Epithelial cell of proximal tubule (primary cell): Measurements from ENCODE around the gene SYTL4. TPM values are rescaled to one million over a fixed set of nuclear protein-coding genes. Genes with fewer than 3 reads are reported as not detected.
A peak's percentile ranks its signal among the peaks of the same experiment; 100 is the strongest.
"Not testable (repeated sequence)": the region's sequence is repeated elsewhere in the genome, so short reads cannot be mapped to it uniquely, and the experiment has no call there.

Source experiments
- DNase-seq: peaks from one replicate; pipeline ENCODE4 v3.0.0-alpha.2; 2011; ENCODE audit warnings: low read depth
- H3K4me3 ChIP-seq: 2 replicates; pipeline ENCODE4 v1.5.1; 2011; ENCODE audit warnings: low read depth, mild to moderate bottlenecking, low read length
- total RNA-seq: library from RNA; depleted of rRNA; stranded (reverse); fragments of >200 nt; gene quantifications from 2 replicates; pipeline ENCODE4 v1.2.3, GENCODE V29; 2015
- TF ChIP-seq, protein P1 (sequence below): conservative IDR thresholded peaks from 2 replicates; pipeline ENCODE4 v1.5.1; 2012; ENCODE audit warnings: low read depth, mild to moderate bottlenecking, low read length

The SYTL4 gene
- 5.3 and 8.0 TPM in 2 replicates for total RNA-seq

DNA sequence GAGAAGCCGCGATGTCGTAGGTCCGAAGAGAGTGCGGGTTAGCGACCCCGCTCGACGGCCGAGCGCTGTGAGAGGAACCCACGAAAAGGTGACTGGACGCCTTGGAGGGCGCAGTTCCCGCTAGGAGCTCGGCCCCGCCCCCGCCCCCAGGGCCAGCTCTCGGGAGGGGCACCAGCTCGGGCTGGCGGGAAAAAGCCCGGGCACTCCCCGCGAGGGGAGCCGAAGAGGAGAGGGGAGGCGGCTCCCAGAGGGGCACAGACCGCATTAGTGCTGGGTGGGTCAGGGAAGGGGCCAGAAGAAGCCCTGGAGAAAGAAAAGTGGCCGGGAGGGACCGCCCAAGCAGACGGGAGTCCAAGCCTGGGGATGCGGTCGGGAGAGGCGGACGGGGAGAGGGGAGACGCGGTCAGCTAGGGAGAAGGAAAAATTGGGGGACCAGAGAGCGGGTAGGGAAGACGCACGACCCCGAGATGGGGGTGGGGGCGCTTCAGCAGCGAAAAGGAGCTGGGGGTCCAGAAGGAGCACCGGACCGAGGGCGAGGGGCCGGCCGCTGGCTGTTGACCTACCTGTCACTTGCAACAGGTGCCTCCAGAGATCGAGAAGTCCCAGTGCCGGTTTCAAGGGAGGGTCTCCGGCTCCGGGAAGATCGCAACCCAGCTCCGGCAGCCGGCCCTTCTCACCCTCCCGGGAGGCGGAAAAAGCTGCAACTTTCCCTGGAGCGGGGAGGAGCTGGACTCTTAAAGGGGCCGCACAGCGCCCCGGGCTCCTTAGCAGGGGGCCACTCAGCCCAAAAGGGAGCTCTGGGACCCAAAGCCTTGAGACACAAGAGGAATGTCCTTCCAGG, at the start of gene SYTL4:
TSS of gene SYTL4 (minus strand) at position 681 of the 841 bp plus-strand sequence. CDS start 30,084 bp downstream, outside the sequence.
- no peak for DNase-seq
- TF ChIP-seq, protein P1, sequence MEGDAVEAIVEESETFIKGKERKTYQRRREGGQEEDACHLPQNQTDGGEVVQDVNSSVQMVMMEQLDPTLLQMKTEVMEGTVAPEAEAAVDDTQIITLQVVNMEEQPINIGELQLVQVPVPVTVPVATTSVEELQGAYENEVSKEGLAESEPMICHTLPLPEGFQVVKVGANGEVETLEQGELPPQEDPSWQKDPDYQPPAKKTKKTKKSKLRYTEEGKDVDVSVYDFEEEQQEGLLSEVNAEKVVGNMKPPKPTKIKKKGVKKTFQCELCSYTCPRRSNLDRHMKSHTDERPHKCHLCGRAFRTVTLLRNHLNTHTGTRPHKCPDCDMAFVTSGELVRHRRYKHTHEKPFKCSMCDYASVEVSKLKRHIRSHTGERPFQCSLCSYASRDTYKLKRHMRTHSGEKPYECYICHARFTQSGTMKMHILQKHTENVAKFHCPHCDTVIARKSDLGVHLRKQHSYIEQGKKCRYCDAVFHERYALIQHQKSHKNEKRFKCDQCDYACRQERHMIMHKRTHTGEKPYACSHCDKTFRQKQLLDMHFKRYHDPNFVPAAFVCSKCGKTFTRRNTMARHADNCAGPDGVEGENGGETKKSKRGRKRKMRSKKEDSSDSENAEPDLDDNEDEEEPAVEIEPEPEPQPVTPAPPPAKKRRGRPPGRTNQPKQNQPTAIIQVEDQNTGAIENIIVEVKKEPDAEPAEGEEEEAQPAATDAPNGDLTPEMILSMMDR = no peak
- peak within 1 kb of the TSS; percentile 78 for H3K4me3 ChIP-seq

DNA sequence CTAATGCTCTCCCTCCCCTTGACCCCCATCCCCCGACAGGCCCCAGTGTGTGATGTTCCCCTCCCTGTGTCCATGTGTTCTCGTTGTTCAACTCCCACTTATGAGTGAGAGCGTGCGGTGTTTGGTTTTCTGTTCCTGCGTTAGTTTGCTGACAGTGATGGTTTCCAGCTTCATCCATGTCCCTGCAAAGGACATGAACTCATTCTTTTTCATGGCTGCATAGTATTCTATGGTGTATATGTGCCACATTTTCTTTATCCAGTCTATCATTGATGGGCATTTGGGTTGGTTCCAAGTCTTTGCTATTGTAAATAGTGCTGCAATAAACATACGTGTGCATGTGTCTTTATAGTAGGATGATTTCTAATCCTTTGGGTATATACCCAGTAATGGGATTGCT, 37.5 kb upstream of the SYTL4 start:
- H3K4me3 ChIP-seq, DNase-seq: not testable (repeated sequence)

DNA sequence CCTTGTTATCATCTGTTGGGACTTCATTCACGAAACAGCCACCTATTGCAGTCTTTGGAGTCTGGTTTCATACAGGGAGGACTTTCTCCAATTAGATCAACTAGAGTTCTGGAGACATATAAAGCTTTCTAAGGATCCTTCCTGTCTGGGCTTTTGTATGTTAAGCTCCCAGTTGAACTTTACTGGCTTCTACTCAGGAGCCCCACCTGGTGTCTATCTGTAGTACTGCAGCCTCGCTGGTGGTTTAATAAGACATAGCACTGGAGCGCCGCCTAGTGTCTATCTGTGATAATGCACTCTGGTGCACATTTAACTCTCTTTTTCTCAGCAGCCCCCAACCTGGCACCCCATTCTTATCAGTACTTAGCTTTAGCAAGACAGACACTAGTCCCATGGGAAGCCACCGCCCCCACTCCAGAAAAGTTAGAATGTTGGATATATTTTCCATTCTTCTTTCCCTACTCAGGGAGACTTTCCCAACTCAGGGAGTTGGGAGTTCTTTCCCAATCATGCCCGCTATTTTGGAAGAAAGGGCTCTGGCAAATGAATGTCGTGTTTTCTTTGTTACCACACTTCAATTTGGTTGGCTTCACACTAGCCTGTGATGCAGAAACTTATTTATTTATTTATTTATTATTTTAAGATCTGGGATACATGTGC, 36.9 kb upstream of the SYTL4 start:
- DNase-seq = no peak
- no peak overlapping the region for H3K4me3 ChIP-seq
- TF ChIP-seq, protein P1 = peak; percentile 96

DNA sequence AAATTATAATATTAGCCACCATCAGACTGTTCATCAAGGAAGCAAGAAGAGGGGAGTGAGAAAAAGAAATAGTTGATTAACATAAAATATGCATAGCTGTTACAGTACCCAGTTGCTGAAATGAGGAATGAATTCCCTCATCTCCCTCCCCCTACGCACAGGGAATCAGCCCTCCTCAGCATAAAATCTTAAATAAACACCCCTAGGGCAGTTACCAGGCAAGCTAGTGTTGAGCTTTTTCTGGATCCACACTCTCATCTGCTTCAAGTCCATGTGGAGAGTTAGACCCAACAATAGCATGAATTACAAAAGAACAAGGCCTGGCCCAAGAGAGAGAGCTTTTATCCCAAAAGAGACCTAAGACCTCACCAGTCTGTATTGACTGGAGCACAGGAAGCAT, 19.0 kb upstream of the SYTL4 start:
- TF ChIP-seq, protein P1 = no peak

DNA sequence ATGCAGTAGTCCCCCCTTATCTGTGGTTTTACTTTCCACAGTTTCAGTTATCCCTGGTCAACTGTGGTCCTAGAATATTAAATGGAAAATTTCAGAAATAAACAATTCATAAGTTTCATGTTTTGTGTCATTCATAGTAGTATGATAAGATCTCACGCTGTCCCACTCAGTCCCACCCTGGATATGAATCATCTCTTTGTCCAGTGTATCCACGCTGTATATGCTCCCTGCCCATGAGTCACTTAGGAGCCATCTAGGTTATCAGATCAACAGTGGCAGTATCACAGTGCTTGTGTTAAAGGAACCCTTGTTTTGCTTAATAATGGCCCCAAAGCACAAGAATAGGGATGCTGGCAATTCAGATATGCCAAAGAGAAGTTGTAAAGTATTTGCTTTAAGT, 16.2 kb upstream of the SYTL4 start:
- H3K4me3 ChIP-seq = no peak overlapping the region
- no peak for DNase-seq

More for the DNA sequence above, 19.0 kb upstream of the SYTL4 start:
- no peak overlapping the region for H3K4me3 ChIP-seq
- DNase-seq = no peak

DNA sequence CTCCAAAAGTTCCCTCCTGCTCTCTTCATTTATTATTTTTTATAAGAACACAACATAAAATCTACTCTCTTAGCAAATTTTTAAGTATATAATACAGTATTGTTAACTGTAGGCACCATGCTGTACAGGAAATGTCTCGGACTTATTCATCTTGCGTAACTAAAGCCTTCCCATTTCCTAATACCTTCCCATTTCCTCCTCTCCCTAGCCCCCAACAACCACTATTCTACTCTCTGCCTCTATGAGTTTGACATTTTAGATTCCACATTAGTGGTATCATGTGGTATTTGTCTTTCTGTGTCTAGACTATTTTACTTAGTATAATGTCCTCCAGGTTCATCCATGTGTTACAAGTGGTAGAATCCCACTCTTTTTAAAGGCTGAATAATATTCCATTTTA, 15.8 kb upstream of the SYTL4 start:
- H3K4me3 ChIP-seq = no peak overlapping the region

More for the DNA sequence above, 16.2 kb upstream of the SYTL4 start:
- TF ChIP-seq, protein P1 = no peak

DNA sequence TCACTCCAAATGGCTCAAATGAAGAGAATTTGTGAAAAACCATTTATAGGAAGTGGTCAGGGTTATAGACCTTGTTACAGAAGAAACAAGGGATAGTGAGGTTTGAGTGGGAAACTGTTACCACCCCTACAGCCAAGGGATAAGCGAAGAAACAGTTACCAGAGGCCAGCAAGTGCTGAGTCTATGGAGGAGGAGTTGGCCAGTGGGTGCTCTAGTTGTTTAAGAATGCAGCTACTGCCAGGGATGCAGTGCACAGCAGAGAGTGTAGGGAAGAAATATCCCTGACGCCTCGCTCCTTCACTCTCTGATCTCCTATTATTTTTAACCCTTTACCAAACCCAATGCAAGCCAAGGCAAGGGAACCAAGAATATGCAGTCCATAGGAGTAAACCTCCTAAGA, 15.2 kb upstream of the SYTL4 start:
- no peak for DNase-seq
- TF ChIP-seq, protein P1 = no peak
- no peak overlapping the region for H3K4me3 ChIP-seq

More for the DNA sequence above, 15.8 kb upstream of the SYTL4 start:
- no peak for DNase-seq
- TF ChIP-seq, protein P1 = no peak
